ENCODE measurements around the gene PARD3B.

PARD3B gene

GRCh38 chr2:204662956-204663355, 117.7 kb downstream of the PARD3B start:
- Histone ChIP-seq H4K20me1 (ENCODE audit: insufficient read depth, low read length) (no peaks in the 10 kb centered on the region), H3F3A (ENCODE audit: insufficient read depth, low read length) (no peaks in the 10 kb centered on the region), H3K4me1 (ENCODE audit: low read length) (no peaks in the 10 kb centered on the region), H3K4me2 (ENCODE audit: low read depth, low read length) (no peak overlapping the region), H3K9me2 (replicated peaks; ENCODE audit: insufficient read depth, low read length) (no peaks in the 10 kb centered on the region), H2AFZ (ENCODE audit: low read length) (no peak overlapping the region), H3K27me3 (replicated peaks; ENCODE audit: insufficient read depth, low read length) (no peaks in the 10 kb centered on the region), H3K79me2 (ENCODE audit: low read length) (no peaks in the 10 kb centered on the region), H3K36me3 (replicated peaks; ENCODE audit: insufficient read depth, low read length) (no peaks in the 10 kb centered on the region), H3K9ac (ENCODE audit: low read length) (no peak overlapping the region), H3K9me3 (replicated peaks; ENCODE audit: insufficient read depth, low read length) (no peaks in the 10 kb centered on the region), H3K27ac (ENCODE audit: low read length) (no peak overlapping the region), H3K4me3 (ENCODE audit: low read length) (no peak overlapping the region)
- DNase-seq: no peak
- no peak for TF ChIP-seq EZH2 (optimal IDR thresholded peaks at IDR 0.05; ENCODE audit: low read depth, low read length)
- no peak for TF ChIP-seq CTCF (IDR thresholded peaks at IDR 0.05; ENCODE audit: low read length)
- TF ChIP-seq EZH2phosphoT487 (IDR thresholded peaks at IDR 0.05; ENCODE audit: low read length): no peak

- H3K27me3 ChIP-seq (replicated peaks; ENCODE audit: insufficient read depth, low read length): no peaks in the 10 kb centered on the region
- no peak for TF ChIP-seq EZH2 (optimal IDR thresholded peaks at IDR 0.05; ENCODE audit: low read depth, low read length)
- no peak for TF ChIP-seq CTCF (IDR thresholded peaks at IDR 0.05; ENCODE audit: low read length)
- no peak for TF ChIP-seq EZH2phosphoT487 (IDR thresholded peaks at IDR 0.05; ENCODE audit: low read length)
- H3K79me2 ChIP-seq (ENCODE audit: low read length): no peaks in the 10 kb centered on the region
- H3F3A ChIP-seq (ENCODE audit: insufficient read depth, low read length): no peaks in the 10 kb centered on the region
- no peaks in the 10 kb centered on the region for H4K20me1 ChIP-seq (ENCODE audit: insufficient read depth, low read length)
- H3K9me3 ChIP-seq (replicated peaks; ENCODE audit: insufficient read depth, low read length): no peaks in the 10 kb centered on the region
- no peak overlapping the region for H3K9ac ChIP-seq (ENCODE audit: low read length)
- no peak for DNase-seq
- no peak overlapping the region for H3K27ac ChIP-seq (ENCODE audit: low read length)
- no peak overlapping the region for H3K4me3 ChIP-seq (ENCODE audit: low read length)
- H3K4me2 ChIP-seq (ENCODE audit: low read depth, low read length): no peak overlapping the region
- no peaks in the 10 kb centered on the region for H3K4me1 ChIP-seq (ENCODE audit: low read length)
- no peaks in the 10 kb centered on the region for H3K9me2 ChIP-seq (replicated peaks; ENCODE audit: insufficient read depth, low read length)
- H3K36me3 ChIP-seq (replicated peaks; ENCODE audit: insufficient read depth, low read length): no peaks in the 10 kb centered on the region
- H2AFZ ChIP-seq (ENCODE audit: low read length): no peak overlapping the region
Measured at GRCh38 chr2:204663816-204664425, 118.6 kb downstream of the PARD3B start.

GRCh38 chr2:204664708-204665121, 119.4 kb downstream of the PARD3B start:
- no peaks in the 10 kb centered on the region for H4K20me1 ChIP-seq (ENCODE audit: insufficient read depth, low read length)
- H3K27me3 ChIP-seq (replicated peaks; ENCODE audit: insufficient read depth, low read length): no peaks in the 10 kb centered on the region
- no peak for TF ChIP-seq CTCF (IDR thresholded peaks at IDR 0.05; ENCODE audit: low read length)
- no peak for TF ChIP-seq EZH2 (optimal IDR thresholded peaks at IDR 0.05; ENCODE audit: low read depth, low read length)
- no peak for TF ChIP-seq EZH2phosphoT487 (IDR thresholded peaks at IDR 0.05; ENCODE audit: low read length)
- H2AFZ ChIP-seq (ENCODE audit: low read length): no peak overlapping the region
- no peaks in the 10 kb centered on the region for H3F3A ChIP-seq (ENCODE audit: insufficient read depth, low read length)
- H3K9me3 ChIP-seq (replicated peaks; ENCODE audit: insufficient read depth, low read length): no peaks in the 10 kb centered on the region
- no peak overlapping the region for H3K4me3 ChIP-seq (ENCODE audit: low read length)
- no peak overlapping the region for H3K27ac ChIP-seq (ENCODE audit: low read length)
- H3K9ac ChIP-seq (ENCODE audit: low read length): no peak overlapping the region
- H3K9me2 ChIP-seq (replicated peaks; ENCODE audit: insufficient read depth, low read length): no peaks in the 10 kb centered on the region
- H3K36me3 ChIP-seq (replicated peaks; ENCODE audit: insufficient read depth, low read length): no peaks in the 10 kb centered on the region
- H3K79me2 ChIP-seq (ENCODE audit: low read length): no peaks in the 10 kb centered on the region
- no peak for DNase-seq
- no peak overlapping the region for H3K4me2 ChIP-seq (ENCODE audit: low read depth, low read length)
- H3K4me1 ChIP-seq (ENCODE audit: low read length): no peaks in the 10 kb centered on the region

Measured in MM.1S (cell line).